SK-N-SH treated with all-trans-retinoic acid at 6 μM for 48 hours (cell line): ENCODE data around the gene COMT.
"Not testable (repeated sequence)": the region's sequence is repeated elsewhere in the genome, so short reads cannot be mapped to it uniquely, and the experiment has no call there.

Source experiments
- ARNTL ChIP-seq: fragments of 450-650 bp; formaldehyde crosslinking; IDR thresholded peaks from 2 replicates; pipeline ENCODE4 v1.5.0; 2020; ENCODE audit warnings: low read depth, mild to moderate bottlenecking, moderate library complexity, borderline replicate concordance
- PPARA ChIP-seq: fragments of 250-450 bp; sonication (Bioruptor Pico); IDR thresholded peaks from 2 replicates; pipeline ENCODE4 v1.5.0; 2020; ENCODE audit warnings: mild to moderate bottlenecking, borderline replicate concordance
- SNAI2 ChIP-seq: fragments of 250-450 bp; sonication (Bioruptor Pico); IDR thresholded peaks from 2 replicates; pipeline ENCODE4 v1.5.0; 2020; ENCODE audit warnings: mild to moderate bottlenecking, moderate library complexity
- TSHZ2 ChIP-seq: fragments of 250-450 bp; sonication (Bioruptor Pico); IDR thresholded peaks from 2 replicates; pipeline ENCODE4 v1.5.0; 2020; ENCODE audit warnings: mild to moderate bottlenecking, moderate library complexity
- ZFP30 ChIP-seq: fragments of 450-650 bp; formaldehyde crosslinking; IDR thresholded peaks from 2 replicates; pipeline ENCODE4 v1.5.0; 2022; ENCODE audit warnings: mild to moderate bottlenecking, moderate library complexity

GRCh38 chr22:19906864-19907263 lies 34.7 kb upstream of the COMT start:
- not testable (repeated sequence) for TF ChIP-seq TSHZ2; SNAI2 (CRISPR knock-in tag); PPARA (CRISPR knock-in tag); ARNTL (CRISPR knock-in tag); ZFP30 (CRISPR knock-in tag)
